Islet precursor cell (in vitro differentiated cells): ENCODE data around the gene SCMH1.

Experiments
- DNase-seq: peaks from one replicate; pipeline ENCODE4 v3.0.0-alpha.2; 2018

The SCMH1 gene

DNA sequence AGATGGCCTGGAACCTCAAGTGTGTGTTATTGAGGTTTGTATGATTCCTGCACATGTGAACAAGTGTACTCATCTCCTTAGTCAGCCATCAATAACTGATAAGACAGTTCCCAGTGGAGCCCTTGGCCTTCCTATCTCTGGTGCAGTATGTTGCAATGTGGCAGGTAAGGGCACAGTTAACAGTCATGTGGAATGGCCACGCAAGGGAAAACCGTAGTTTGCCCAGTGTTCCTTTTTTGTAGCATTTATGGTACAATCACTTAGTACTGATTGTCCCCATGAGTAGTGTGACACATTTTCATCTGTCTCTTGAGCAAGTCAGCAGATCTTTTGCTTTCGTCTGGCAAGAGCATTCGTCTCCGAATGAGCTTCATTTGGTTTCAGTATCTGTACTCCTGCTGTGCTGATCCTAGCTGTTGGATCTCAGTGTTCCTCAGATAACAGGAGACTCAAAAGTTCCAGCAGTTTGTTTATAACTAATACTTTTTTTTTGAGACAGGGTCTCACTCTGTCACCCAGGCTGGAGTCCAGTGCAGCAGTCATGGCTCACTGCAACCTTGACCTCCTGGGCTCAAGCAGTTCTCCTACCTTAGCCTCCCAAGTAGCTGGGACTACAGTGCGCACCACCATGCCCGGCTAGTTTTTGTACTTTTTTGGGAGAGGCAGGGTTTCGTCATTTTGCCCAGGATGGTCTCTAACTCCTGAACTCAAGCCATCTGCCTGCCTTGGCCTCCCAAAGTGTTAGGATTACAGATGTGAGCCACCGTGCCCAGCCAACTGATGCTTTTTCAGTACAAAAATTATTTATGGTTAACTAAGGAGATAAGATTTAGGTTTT is 254.4 kb downstream of the SCMH1 start:
- DNase-seq, result no peak

DNA sequence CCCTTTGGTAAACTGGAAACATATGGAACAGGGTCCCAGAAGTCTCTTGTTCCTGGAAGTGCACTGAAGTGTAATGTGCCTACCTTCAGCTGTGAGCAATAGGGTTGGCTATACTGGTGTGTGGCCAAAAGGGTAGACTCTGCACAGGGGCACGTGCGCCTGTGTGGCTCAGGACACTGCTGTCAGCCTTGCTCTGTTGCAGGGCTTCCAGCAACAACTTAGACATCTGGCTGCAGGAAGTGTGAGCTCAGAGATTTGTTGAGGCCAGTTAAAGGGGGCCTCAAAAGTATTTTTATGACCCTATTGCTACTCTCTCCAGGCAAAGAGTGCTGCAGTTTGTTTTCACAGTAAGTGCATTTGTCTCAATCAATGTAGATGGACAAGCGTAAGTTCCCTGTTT is 255.2 kb downstream of the SCMH1 start:
- DNase-seq, result no peak

DNA sequence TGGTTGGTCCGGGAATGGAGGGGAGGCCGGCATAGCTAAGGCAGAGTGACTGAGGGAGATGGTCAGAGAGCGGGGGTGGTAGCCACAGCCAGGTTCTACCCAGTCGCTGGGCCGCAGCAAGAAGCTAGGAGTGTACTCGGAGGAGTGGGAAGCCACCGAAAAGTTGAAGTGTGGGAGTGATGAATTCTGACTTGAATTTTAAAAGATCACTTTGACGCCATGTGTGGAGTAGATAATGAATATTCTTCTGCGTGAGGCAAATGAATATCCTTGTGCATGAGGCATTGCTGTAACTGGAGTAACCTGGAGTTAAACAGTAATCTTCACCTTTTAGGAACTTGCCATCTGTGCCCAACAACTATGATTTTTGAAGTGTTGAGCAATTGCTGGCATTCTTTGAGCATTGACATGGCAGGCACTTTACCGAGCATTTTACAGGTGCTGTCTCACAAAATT is 255.8 kb downstream of the SCMH1 start:
- no peak for DNase-seq

DNA sequence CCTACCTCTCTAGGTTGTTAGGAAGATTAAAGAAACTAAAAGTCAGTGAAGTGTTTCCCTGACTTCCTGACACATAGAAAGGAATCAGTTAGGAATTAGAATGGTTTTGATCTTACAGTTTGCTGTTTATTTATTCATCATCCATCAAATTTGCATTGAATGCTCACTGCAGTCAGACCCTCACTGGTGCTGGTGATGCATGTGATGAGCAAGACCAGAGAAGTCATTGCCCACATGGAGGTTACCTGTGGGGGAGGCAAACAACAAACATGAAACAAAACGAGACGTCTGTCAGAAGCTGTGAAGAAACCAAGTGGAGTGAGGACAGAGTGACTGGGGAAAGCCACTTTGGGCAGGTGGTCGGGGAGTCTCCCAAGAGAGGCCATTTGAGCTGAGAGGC is 256.2 kb downstream of the SCMH1 start:
- no peak for DNase-seq

DNA sequence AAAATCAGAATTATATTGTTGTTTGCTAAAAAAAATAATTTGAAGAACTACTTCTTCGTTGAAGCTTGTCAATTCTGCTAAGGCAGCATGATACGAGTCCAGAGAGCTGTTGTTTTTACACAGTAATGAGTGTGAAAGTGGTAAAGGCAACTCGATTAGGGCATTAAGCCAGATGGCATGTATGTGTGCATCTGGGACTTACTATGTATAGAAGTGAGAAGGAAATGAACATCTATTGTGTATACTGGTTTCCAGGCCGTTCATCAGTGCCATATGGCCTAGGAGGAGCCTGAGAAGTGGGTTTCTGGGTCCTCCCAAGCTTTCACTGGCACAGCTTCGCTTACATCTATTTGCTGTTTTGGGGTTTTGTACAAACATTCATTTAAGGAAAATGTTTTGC is 256.9 kb downstream of the SCMH1 start:
- no peak for DNase-seq

DNA sequence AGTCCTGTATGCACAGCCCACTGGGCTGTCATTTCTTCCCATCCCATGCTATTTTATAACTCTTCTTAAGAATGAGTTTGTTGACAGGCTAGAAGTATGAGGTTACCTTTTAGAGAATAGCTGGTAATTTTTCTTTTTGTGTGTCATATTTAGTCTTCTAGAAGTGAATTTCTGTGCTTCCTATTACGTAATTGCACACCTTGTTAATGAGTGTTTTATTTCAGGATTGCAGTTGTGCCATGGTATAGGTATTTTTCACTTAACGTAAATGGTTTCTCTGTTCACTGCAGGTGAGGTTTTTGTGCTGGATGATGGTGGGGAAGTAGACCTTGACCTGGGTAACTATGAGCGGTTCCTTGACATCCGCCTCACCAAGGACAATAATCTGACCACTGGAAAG is 257.6 kb downstream of the SCMH1 start:
- no peak for DNase-seq

DNA sequence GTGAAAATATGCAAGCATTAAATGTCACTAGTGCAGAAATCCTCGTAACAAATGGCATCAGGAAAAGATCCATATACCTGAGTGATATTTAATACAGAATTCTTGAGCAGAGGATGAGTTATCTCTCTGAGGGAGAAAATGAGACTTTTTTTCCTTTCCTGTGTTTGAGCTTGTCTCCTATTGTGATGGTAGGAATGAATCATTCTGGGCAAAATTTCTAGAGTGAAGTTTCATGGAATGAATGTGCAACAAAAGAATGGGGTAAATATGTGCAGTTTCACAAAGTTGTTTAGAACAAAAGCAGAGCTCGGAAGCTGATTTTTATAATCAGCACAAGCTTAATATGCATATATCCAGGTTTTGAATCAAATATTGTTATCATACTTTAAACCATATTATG is 258.0 kb downstream of the SCMH1 start:
- DNase-seq, result no peak

DNA sequence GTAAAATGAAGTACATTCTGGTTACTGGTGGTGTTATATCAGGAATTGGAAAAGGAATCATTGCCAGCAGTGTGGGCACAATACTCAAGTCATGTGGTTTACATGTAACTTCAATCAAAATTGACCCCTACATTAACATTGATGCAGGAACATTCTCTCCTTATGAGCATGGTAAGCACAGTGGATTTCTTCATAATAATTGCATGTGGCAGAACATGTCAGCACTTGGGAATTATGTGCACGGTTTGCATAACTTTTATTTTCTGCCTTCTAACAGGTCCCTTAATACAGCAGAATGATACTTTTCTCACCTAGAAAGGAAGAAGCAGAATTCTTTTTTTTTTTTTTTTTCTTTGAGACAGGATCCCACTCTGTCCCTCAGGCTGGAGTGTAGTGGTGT is 258.8 kb downstream of the SCMH1 start:
- DNase-seq, result no peak

DNA sequence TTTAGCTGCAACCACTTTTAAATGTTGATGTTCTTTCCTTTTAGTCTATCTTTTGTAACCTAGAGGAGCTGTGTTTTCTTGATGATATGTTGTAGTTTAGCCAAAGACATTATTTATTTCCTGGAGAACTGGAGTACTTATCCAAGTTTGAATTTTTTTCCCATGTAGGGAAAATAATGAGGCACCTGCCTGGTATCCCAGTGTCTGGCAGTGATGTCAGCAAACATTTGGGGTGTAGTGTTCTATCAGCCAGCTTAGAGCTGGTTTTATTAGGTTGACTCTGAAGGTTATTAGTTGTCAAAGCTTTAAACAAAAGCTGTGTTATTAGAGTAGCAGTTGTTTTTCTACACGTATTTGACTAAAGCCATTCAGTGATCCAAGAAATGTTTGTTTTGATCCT is 259.4 kb downstream of the SCMH1 start:
- no peak for DNase-seq

DNA sequence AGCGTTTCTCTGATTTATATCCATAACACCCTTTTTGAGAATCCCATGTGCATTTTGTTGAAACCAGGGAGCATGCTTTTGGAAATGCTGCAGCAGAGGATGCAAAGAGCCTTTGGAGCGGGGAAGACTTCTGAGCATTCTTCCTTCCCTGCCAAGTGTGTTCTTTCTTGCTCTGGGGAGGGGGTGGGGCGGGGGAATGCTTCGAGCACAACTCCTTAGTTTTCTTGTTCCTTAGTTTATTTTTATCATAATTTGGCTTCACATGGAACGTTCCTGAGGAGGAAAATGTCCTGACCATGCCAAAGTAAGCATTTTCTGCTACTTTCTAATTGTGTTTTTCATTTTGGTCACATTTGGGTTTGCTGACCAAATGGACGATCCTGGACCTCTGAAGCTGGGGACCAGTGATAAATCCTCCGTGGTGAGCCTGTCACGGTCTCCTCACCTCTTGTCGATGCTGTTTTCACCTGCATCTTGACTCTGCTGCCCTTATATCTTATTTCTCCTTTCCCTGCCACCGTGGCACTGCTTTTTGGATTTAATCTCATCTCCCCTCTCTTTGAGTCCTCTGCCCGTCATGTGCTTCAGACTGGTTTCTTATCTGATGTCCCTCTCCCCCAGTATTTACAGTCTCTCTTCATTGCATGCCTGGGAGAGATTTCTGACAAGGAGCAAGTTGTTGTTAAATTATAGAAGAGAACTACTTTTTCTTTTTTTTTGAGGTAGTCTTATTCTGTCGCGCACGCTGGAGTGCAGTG is 260.2 kb downstream of the SCMH1 start:
- no peak for DNase-seq

DNA sequence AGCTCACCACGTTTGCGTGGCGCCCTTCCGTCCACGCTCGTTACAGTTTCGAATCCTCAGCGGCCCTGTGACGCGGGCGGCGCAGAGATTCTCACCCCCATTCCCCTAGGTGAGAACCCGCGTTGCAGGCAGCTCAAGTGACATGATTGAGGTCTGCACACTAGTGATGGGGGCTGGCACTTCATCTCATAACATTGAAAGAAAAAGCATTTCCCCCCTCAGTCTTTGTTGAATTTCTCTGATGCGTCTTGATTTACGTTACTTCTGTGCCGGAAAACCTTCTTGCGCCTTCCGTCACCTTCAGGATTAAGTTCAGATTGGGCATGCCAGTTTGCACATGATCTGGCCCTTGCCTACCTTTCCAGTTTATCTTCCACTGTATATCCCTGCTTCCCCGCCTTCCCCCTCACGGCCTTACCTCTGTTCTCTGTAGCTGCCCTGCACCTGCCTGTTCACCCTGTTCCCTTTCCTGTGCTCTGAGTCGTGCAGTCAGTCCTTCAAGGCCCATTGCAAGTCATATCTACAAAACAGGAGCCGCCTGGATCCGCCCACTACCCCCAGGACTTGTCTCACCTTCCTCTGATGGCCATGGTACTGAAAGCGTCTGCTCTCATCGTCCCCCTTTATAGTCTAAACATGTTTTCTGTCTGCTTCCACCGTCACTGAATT is 261.5 kb downstream of the SCMH1 start:
- peak; percentile 80 for DNase-seq

DNA sequence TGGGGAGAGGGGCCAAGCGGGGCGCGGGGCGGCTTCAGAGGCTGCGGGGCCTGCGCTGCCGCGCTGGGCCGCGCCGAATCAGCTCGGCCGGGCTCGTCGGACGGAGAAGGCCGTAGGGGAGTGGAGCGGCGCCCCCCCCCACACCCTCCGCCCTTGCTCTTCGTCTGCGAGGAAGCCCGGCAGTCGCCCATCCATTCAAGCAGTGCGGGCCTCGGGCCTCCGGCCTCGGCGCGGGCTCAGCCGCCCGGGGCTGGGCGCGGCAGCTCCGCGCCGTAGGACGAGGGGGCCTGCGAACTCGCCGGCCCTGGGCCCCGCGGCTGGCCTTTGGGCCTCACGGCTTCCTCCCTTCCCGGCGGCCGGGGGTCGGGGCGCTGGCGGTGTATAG is 262.0 kb downstream of the SCMH1 start:
- no peak for DNase-seq

DNA sequence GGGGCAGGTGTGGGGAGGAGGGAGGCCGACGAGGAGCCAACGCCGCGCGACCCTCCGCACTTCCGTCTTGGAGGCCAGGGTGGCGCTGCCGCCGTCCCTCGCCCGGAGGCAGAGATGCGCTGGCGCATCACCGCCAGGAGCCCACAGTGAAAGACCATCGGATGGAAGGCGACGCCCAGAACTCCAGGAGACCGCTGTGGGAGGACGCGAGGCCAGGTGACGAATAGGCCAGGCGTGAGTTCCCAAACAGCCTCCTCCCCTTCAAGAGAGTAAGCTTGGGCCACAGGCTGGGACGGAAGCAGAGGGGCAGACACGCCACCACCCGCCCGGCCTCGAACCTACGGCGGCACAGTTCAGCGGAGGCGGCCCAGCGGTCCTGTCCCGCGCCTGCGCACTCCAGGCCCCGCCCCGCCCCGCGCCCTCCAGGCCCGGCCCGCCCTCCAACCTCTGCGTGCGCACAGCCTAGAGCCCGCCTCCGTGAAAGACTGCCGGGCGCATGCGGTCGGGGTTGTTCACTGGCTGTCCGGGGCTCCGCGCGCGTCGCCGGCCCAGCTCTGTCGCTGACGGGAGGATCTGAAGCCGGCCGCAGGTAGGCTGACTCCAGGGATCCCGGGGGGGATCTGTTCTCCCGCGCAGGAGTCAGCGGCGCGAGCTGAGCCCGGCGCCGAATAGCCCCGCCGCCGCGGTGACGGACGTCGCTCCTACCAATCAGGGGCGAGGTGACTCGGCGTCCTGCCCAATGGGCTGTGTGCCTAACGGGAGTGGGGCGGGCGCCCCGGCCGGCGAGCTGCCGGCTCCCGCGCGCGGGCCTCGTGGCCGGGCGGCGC is 262.7 kb downstream of the SCMH1 start, which contains the start of gene CTPS1:
TSS of gene CTPS1 (plus strand) at position 456 of the 827 bp plus-strand sequence. CDS start 3,595 bp downstream, outside the sequence.
- DNase-seq, result peak; percentile 97

DNA sequence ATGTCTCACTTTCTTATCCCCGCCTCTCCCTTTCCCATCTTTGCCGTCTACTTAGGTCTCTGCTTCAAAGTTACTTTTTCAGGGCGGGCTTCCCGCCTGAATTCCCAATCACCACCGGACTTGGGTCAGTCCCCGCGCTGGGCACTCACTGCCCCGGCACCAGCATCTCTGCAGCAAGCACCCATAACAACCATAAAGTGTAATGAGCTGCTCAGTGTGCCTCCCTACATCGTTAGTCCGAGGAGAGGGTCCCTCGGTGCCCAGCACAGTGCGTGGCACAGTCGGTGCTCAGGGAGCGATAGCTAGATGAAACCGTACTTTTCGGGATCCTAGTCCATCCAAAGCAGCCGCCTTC is 263.2 kb downstream of the SCMH1 start:
- DNase-seq, result no peak

DNA sequence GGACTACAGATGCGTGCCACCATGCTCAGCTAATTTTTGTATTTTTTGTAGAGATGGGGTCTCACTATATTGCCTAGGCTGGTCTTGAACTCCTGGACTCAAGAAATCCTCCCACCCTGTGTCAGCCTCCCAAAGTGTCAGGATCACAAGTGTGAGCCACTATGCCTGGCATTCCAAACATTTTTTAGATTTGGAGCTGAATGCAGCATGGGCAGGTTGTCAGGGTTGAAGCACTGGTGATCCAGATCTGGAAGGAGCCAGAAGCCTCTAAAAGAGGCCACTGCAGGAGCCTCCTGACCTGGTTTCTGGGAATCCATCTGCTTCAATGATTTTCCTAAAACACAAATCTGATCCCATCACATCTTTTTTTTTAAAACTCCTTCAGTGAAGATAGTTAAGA is 264.4 kb downstream of the SCMH1 start:
- DNase-seq, result peak; percentile 81
